ACC112 (cell line): ENCODE results near the gene ROPN1.
A peak's percentile ranks its signal among the peaks of the same experiment; 100 is the strongest.
"Not testable (repeated sequence)": the region's sequence is repeated elsewhere in the genome, so short reads cannot be mapped to it uniquely, and the experiment has no call there.

Source experiments
- H2AFZ ChIP-seq: fragments of 200-600 bp; sonication (generic); one replicate; pipeline ENCODE4 v1.6.0; 2017; ENCODE audit warnings: antibody characterized with exemption, low read length; ENCODE audit not compliant: unreplicated experiment
- H3K27ac ChIP-seq: fragments of 200-600 bp; sonication (generic); 2 replicates; pipeline ENCODE4 v1.5.1; 2014; ENCODE audit warnings: low read depth, mild to moderate bottlenecking, antibody characterized with exemption, low read length, moderate library complexity
- H3K27me3 ChIP-seq: fragments of 200-600 bp; sonication (generic); 2 replicates; pipeline ENCODE4 v1.6.1; 2014; ENCODE audit warnings: mild to moderate bottlenecking, antibody characterized with exemption, low read length, moderate library complexity, mixed read lengths; ENCODE audit not compliant: insufficient read depth
- H3K36me3 ChIP-seq: fragments of 200-600 bp; sonication (generic); 2 replicates; pipeline ENCODE4 v1.6.1; 2016; ENCODE audit warnings: mild to moderate bottlenecking, antibody characterized with exemption, low read length, moderate library complexity, mixed read lengths; ENCODE audit not compliant: insufficient read depth
- H3K4me1 ChIP-seq: fragments of 200-600 bp; sonication (generic); one replicate; pipeline ENCODE4 v1.6.1; 2016; ENCODE audit warnings: low read length, mixed read lengths; ENCODE audit not compliant: insufficient read depth, unreplicated experiment, control insufficient read depth
- H3K4me3 ChIP-seq: fragments of 200-600 bp; sonication (generic); 2 replicates; pipeline ENCODE4 v1.5.1; 2014; ENCODE audit warnings: mild to moderate bottlenecking, low read depth, low read length
- H3K79me2 ChIP-seq: fragments of 200-600 bp; sonication (generic); one replicate; pipeline ENCODE4 v1.6.0; 2016; ENCODE audit warnings: low read length; ENCODE audit not compliant: control insufficient read depth, unreplicated experiment, insufficient read depth

ROPN1 gene

GRCh38 chr3:123993818-123994217 lies 1.9 kb upstream of the ROPN1 start:
- Histone ChIP-seq H3K4me3 (no peak overlapping the region), H3K27me3 (peaks cover 71% of the 10 kb centered on the region), H3K27ac (no peak overlapping the region), H3K4me1 (no peaks in the 10 kb centered on the region), H3K79me2 (no peaks in the 10 kb centered on the region), H2AFZ (no peak overlapping the region), H3K36me3 (no peaks in the 10 kb centered on the region)

- H3K4me1 ChIP-seq: no peaks in the 10 kb centered on the region
- H2AFZ ChIP-seq: no peak overlapping the region
- no peaks in the 10 kb centered on the region for H3K36me3 ChIP-seq
- H3K79me2 ChIP-seq: no peaks in the 10 kb centered on the region
- no peak overlapping the region for H3K27ac ChIP-seq
- no peak overlapping the region for H3K4me3 ChIP-seq
- peaks cover 90% of the 10 kb centered on the region for H3K27me3 ChIP-seq
Measured at GRCh38 chr3:123986427-123986826, 5.5 kb downstream of the ROPN1 start.

DNA sequence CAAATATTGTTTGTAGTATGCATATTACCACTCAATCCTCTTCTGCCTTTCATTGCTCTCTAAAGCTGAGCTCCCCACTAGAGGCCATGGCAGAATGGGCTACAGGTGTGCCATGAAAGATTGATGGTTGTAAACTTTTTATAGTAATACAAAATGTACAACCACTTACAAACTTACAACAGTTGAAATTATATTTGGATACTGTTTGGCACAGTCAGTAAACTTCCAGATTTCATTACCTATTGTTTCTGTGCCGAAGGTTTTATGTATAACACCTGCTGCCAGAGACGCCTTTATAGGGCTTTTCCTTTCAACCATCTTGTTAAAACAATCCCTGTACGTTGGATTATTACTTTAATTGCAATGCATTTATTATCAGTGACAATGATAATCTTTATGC lies 7.0 kb downstream of the ROPN1 start:
- H3K4me1 ChIP-seq: no peaks in the 10 kb centered on the region
- no peak overlapping the region for H3K27ac ChIP-seq
- H2AFZ ChIP-seq: no peak overlapping the region
- peaks cover 94% of the 10 kb centered on the region for H3K27me3 ChIP-seq
- H3K79me2 ChIP-seq: no peaks in the 10 kb centered on the region
- no peaks in the 10 kb centered on the region for H3K36me3 ChIP-seq
- no peak overlapping the region for H3K4me3 ChIP-seq

- Histone ChIP-seq H3K27ac (no peak overlapping the region), H3K4me1 (no peaks in the 10 kb centered on the region), H3K79me2 (no peaks in the 10 kb centered on the region), H3K27me3 (peaks cover 88% of the 10 kb centered on the region), H3K36me3 (no peaks in the 10 kb centered on the region), H2AFZ (no peak overlapping the region), H3K4me3 (no peak overlapping the region)
Measured at GRCh38 chr3:123984350-123984749, 7.6 kb downstream of the ROPN1 start.

DNA sequence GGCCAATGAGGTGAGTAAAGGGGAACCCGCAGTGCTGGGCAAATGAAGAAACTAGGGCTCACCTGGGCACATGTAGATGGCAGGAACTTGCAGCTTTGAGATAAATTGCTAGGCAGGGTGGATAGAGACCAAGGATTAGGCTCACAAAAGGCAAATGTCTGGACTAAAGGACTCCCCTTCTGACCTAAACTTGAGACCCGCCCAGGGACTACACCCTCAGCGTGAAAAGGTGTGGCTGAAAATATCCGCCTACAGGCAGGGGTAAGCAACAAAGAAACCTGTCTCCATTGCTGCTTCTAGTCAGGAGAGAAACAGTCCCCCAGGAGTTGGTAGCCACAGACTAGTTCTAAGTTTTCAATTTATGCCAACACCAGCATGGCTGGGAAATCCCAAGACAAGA lies 10.6 kb downstream of the ROPN1 start:
- H3K27ac ChIP-seq, H3K4me3 ChIP-seq, H2AFZ ChIP-seq, H3K4me1 ChIP-seq, H3K79me2 ChIP-seq, H3K36me3 ChIP-seq: not testable (repeated sequence)
- peaks cover 58% of the 10 kb centered on the region for H3K27me3 ChIP-seq

- H3K4me1 ChIP-seq: no peaks in the 10 kb centered on the region
- peaks cover 56% of the 10 kb centered on the region for H3K27me3 ChIP-seq
- peak overlapping the region; percentile 58; the same call in 1 of the 2 replicates for H3K4me3 ChIP-seq
- H3K36me3 ChIP-seq: no peaks in the 10 kb centered on the region
- no peaks in the 10 kb centered on the region for H3K79me2 ChIP-seq
- no peak overlapping the region for H3K27ac ChIP-seq
- H2AFZ ChIP-seq: no peak overlapping the region
Measured at GRCh38 chr3:123980539-123980938, 11.4 kb downstream of the ROPN1 start.

DNA sequence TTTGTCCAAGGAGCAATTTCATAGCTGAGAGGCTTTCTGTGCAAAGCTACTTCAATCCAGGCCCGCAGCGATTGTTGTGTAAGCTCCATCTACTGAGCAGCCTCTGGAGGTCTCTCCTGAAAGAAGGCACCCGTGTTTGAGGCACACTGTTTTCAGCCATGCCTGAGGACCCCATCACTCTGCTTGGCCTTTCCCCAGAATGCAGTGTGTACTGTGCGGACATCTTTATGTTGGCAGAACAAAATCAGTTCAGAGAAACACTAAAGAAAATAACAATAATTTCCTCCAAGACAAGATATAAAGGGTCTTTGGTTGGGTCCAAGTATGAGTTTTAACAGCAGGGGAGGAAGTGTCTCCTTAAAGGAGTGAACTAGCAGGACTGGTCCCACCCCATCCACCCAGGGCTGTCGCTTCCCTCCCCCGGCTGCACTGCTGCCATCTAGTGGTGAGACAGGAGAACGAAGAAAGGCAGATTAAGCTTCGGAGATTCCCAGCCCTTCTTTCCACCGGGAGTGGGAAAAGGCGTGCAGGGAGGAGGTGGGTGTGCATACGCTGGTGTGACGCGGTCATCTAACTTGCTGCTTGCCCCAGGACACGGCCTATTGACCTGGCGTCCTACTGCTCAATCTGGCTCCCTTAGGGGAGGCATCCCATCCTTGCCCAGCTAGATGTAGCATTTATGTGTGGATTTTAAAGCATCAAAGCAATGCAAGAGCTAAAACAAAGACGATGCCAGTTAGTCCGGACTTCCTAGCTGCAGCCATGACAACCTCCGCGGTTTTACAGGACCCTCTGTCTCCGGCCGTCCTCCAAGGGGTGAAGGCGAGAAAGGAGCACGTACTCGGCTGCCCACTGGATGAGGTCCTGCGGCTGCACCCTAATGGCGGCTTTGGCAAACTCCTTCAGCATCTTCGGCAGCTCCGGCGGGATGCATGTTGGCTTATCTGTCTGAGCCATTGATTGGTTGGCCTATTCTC lies 12.1 kb downstream of the ROPN1 start:
- not testable (repeated sequence) for H3K36me3 ChIP-seq, H3K79me2 ChIP-seq, H3K27ac ChIP-seq, H3K4me1 ChIP-seq, H2AFZ ChIP-seq
- peaks cover 49% of the 10 kb centered on the region for H3K27me3 ChIP-seq
- H3K4me3 ChIP-seq: peak overlapping the region; percentile 58

DNA sequence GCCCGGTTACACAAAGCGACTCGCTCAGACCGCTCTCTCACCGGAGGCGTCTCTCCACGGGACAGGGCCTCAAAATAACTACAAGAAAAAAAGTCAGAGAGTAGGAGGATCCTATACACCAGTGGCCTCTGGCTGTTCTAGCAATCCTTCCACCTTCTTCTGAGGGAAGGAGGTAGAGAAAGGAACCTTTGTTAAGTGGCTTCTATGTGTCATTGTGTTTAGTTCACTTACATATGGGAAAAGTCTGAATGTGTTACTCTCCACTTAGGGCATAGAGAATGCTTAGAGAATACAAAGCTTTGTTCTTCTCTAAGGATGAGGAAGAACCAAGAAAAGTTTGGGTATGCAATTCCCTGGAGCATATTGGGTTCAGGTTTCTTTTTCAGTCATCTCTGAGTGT lies 15.0 kb downstream of the ROPN1 start:
- H3K27ac ChIP-seq, H3K4me3 ChIP-seq, H2AFZ ChIP-seq, H3K79me2 ChIP-seq, H3K36me3 ChIP-seq, H3K4me1 ChIP-seq: not testable (repeated sequence)
- H3K27me3 ChIP-seq: peaks cover 21% of the 10 kb centered on the region

- not testable (repeated sequence) for H3K36me3 ChIP-seq, H3K4me1 ChIP-seq, H3K79me2 ChIP-seq, H3K4me3 ChIP-seq, H2AFZ ChIP-seq, H3K27ac ChIP-seq
- peaks cover 21% of the 10 kb centered on the region for H3K27me3 ChIP-seq
Measured at GRCh38 chr3:123976181-123976898, 15.6 kb downstream of the ROPN1 start.

DNA sequence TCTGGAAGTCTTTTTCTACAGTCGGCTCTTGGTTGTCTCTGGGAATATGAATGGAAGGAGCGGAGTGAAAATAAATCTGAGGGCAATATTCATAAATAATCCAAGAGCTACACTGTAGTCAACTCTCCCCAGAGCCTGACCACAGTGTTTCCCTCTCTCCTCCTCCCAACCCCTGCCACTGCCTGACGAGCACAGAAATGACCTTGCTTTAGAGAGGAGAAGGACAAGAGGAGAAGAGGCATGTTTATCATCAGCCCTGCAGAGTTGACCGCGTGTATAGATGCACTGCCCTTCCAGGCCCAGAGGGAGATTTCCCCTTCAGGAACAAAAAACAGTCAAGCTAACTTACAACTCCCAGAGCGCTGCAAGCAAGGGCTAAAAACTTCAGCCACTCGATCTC lies 16.9 kb downstream of the ROPN1 start:
- not testable (repeated sequence) for H2AFZ ChIP-seq, H3K79me2 ChIP-seq, H3K36me3 ChIP-seq, H3K4me3 ChIP-seq, H3K27ac ChIP-seq, H3K4me1 ChIP-seq
- H3K27me3 ChIP-seq: peaks cover 16% of the 10 kb centered on the region

- H3K27ac ChIP-seq: no peak overlapping the region
- peaks cover 42% of the 10 kb centered on the region for H3K27me3 ChIP-seq
- H3K79me2 ChIP-seq: no peaks in the 10 kb centered on the region
- H3K36me3 ChIP-seq: no peaks in the 10 kb centered on the region
- no peak overlapping the region for H3K4me3 ChIP-seq
- H2AFZ ChIP-seq: no peak overlapping the region
- no peaks in the 10 kb centered on the region for H3K4me1 ChIP-seq
Measured at GRCh38 chr3:123971406-123971805, 20.5 kb downstream of the ROPN1 start.
